ENCODE measurements around the gene FMN1.

FMN1 gene

GRCh38 chr15:33200903-33201302 is 6.4 kb upstream of the FMN1 start:
- no peak for DNase-seq

GRCh38 chr15:33200444-33200843 is 5.9 kb upstream of the FMN1 start:
- no peak for DNase-seq

- no peak for DNase-seq
Measured at GRCh38 chr15:33198541-33198940, 4.0 kb upstream of the FMN1 start.

- no peak for DNase-seq
Measured at GRCh38 chr15:33197636-33198035, 3.1 kb upstream of the FMN1 start.

- no peak for DNase-seq
Measured at GRCh38 chr15:33194237-33194636, 277 bp downstream of the FMN1 start.

- DNase-seq: no peak
Measured at GRCh38 chr15:33191591-33191990, 2.9 kb downstream of the FMN1 start.

GRCh38 chr15:33190539-33190938 is 4.0 kb downstream of the FMN1 start:
- DNase-seq: no peak

GRCh38 chr15:33188641-33189257 is 5.8 kb downstream of the FMN1 start:
- no peak for DNase-seq

- DNase-seq: no peak
Measured at GRCh38 chr15:33188159-33188558, 6.4 kb downstream of the FMN1 start.

GRCh38 chr15:33183334-33183733 is 11.2 kb downstream of the FMN1 start:
- no peak for DNase-seq

- DNase-seq: no peak
Measured at GRCh38 chr15:33182926-33183325, 11.6 kb downstream of the FMN1 start.

- no peak for DNase-seq
Measured at GRCh38 chr15:33182278-33182905, 12.1 kb downstream of the FMN1 start.

GRCh38 chr15:33179874-33180273 is 14.6 kb downstream of the FMN1 start:
- no peak for DNase-seq

- DNase-seq: no peak
Measured at GRCh38 chr15:33171202-33171601, 23.3 kb downstream of the FMN1 start.

- DNase-seq: no peak
Measured at GRCh38 chr15:33169625-33170024, 24.9 kb downstream of the FMN1 start.

GRCh38 chr15:33168444-33168843 is 26.1 kb downstream of the FMN1 start:
- no peak for DNase-seq

- no peak for DNase-seq
Measured at GRCh38 chr15:33163816-33164215, 30.7 kb downstream of the FMN1 start.

- DNase-seq: no peak
Measured at GRCh38 chr15:33161209-33161608, 33.3 kb downstream of the FMN1 start.

GRCh38 chr15:33160581-33161165 is 33.8 kb downstream of the FMN1 start:
- no peak for DNase-seq

- no peak for DNase-seq
Measured at GRCh38 chr15:33159726-33160453, 34.6 kb downstream of the FMN1 start.

GRCh38 chr15:33158366-33158765 is 36.1 kb downstream of the FMN1 start:
- no peak for DNase-seq

- DNase-seq: no peak
Measured at GRCh38 chr15:33157371-33158037, 37.0 kb downstream of the FMN1 start.

- DNase-seq: no peak
Measured at GRCh38 chr15:33155691-33156420, 38.7 kb downstream of the FMN1 start.

Data from amniotic stem cell (primary cell).